NCI-H1694 treated with DMSO at 0.1 percent for 48 hours (cell line): ENCODE data around the gene ARHGEF18.
"Not testable (repeated sequence)": the region's sequence is repeated elsewhere in the genome, so short reads cannot be mapped to it uniquely, and the experiment has no call there.

Experiments used
- DNase-seq: peaks from one replicate; lab custom pipeline; 2025; lab: John Stamatoyannopoulos, UW

Gene ARHGEF18

GRCh38 chr19:7349231-7349591 lies 474 bp downstream of the ARHGEF18 start:
- DNase-seq, result no peak

- no peak for DNase-seq
These were observed 1.4 kb downstream of the ARHGEF18 start for GRCh38 chr19:7349961-7350711.

- no peak for DNase-seq
These were observed 3.1 kb downstream of the ARHGEF18 start for GRCh38 chr19:7351861-7352260.

GRCh38 chr19:7355151-7355820 lies 6.5 kb downstream of the ARHGEF18 start:
- DNase-seq, result no peak

GRCh38 chr19:7355871-7356270 lies 7.1 kb downstream of the ARHGEF18 start:
- DNase-seq, result no peak

- DNase-seq, result no peak
These were observed 8.3 kb downstream of the ARHGEF18 start for GRCh38 chr19:7356899-7357627.

GRCh38 chr19:7358102-7358597 lies 9.4 kb downstream of the ARHGEF18 start:
- no peak for DNase-seq

- DNase-seq, result no peak
These were observed 11.8 kb downstream of the ARHGEF18 start for GRCh38 chr19:7360393-7360984.

- no peak for DNase-seq
These were observed 14.5 kb downstream of the ARHGEF18 start for GRCh38 chr19:7363225-7363624.

GRCh38 chr19:7366701-7367420 lies 18.1 kb downstream of the ARHGEF18 start:
- DNase-seq, result peak; percentile 4

- DNase-seq, result no peak
These were observed 19.7 kb downstream of the ARHGEF18 start for GRCh38 chr19:7368456-7368855.

- DNase-seq, result not testable (repeated sequence)
These were observed 20.1 kb downstream of the ARHGEF18 start for GRCh38 chr19:7368866-7369265.

GRCh38 chr19:7370546-7370945 lies 21.8 kb downstream of the ARHGEF18 start:
- DNase-seq, result no peak

GRCh38 chr19:7371001-7371400 lies 22.3 kb downstream of the ARHGEF18 start:
- no peak for DNase-seq

GRCh38 chr19:7372810-7373209 lies 24.1 kb downstream of the ARHGEF18 start:
- DNase-seq, result no peak

GRCh38 chr19:7373862-7374261 lies 25.1 kb downstream of the ARHGEF18 start:
- DNase-seq, result no peak

GRCh38 chr19:7376151-7376852 lies 27.6 kb downstream of the ARHGEF18 start:
- DNase-seq, result no peak

- DNase-seq, result no peak
These were observed 28.5 kb downstream of the ARHGEF18 start for GRCh38 chr19:7377196-7377595.

- no peak for DNase-seq
These were observed 32.3 kb downstream of the ARHGEF18 start for GRCh38 chr19:7381073-7381390.

GRCh38 chr19:7382694-7383093 lies 34.0 kb downstream of the ARHGEF18 start:
- no peak for DNase-seq

GRCh38 chr19:7383284-7383683 lies 34.5 kb downstream of the ARHGEF18 start:
- DNase-seq, result no peak
